ENCODE measurements around the gene LYZL1.

DNA sequence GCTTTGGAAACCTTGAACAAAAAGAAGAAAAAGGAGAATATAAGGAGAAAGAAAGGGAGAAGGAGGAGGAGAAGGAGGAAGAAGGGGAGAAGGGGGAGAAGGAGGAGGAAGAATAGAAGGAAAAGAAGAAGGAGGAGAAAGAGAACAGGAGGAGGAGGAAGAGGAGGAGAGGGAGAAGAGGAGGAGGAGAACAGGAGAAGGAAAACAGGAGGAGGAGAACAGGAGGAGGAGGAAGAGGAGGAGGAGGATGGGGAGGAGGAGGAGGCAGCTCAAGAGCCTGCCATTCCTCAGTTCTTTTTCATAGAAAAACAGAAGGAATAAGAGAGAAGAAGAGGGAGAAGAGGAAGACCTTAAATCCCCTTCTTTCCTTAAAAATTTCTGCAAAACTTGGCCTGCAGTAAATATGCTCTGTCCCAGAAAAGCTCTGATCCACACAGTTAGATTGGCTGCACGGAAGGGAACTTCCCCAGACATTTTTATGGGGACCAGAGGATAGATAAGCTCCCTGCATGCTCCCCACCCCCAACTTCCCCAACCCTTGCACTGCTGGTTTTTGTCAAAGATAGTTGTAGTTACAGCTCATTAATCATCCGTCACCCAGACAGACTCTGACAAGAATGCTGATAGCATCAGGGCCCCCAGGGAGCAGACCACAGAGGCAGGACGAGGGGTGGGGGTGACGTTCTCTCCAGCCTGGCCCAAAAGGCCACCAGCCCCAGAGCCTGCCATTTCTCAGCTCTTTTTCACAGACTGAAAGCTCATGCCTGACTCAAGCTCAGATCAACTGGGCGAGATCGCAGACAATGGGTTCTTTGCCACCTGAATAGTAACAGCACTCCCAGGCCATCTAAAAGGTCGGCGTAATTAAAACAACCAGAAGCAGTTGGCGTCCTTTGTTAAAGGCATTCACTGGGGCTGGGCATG is 34.5 kb upstream of the LYZL1 start:
- no peak for TF ChIP-seq EZH2 (IDR thresholded peaks at IDR 0.05)
- TF ChIP-seq POLR2AphosphoS5 (IDR thresholded peaks at IDR 0.05; ENCODE audit: borderline replicate concordance, low read depth, low read length), result no peak
- no peak for TF ChIP-seq FOXP2 (optimal IDR thresholded peaks at IDR 0.05; ENCODE audit: control extremely low read depth, extremely low read length, insufficient read depth)

Data from SK-N-MC (cell line).